HepG2 (cell line): Measurements from ENCODE around the gene KLHL30. TPM values are rescaled to one million over a fixed set of nuclear protein-coding genes. Genes with fewer than 3 reads are reported as not detected.

Source experiments
- ERF ChIP-seq: IDR thresholded peaks from 2 replicates; pipeline ENCODE4 v1.6.1; 2018; ENCODE audit warnings: missing biosample characterization, missing genetic modification reagents
- FOXK1 ChIP-seq: sonication (generic); formaldehyde crosslinking; IDR thresholded peaks from 2 replicates; pipeline ENCODE4 v1.4.0; 2020; ENCODE audit warnings: low read depth, missing genetic modification reagents, borderline replicate concordance
- HDAC1 ChIP-seq: sonication (generic); formaldehyde crosslinking; IDR thresholded peaks from 2 replicates; pipeline ENCODE4 v1.5.1; 2020; ENCODE audit warnings: mild to moderate bottlenecking, missing genetic modification reagents
- HINFP ChIP-seq: sonication (generic); formaldehyde crosslinking; IDR thresholded peaks from 2 replicates; pipeline ENCODE4 v1.4.0; 2020; ENCODE audit warnings: low read depth, mild to moderate bottlenecking, missing genetic modification reagents
- HNF4A ChIP-seq: sonication (generic); formaldehyde crosslinking; IDR thresholded peaks from 2 replicates; pipeline ENCODE4 v1.4.0; 2020; ENCODE audit warnings: missing genetic modification reagents
- JARID2 ChIP-seq: sonication (generic); formaldehyde crosslinking; IDR thresholded peaks from 2 replicates; pipeline ENCODE4 v1.8.1; 2023; ENCODE audit warnings: missing genetic modification reagents, inconsistent platforms; ENCODE audit not compliant: insufficient replicate concordance
- KAT7 ChIP-seq: IDR thresholded peaks from 2 replicates; pipeline ENCODE4 v1.6.1; 2018; ENCODE audit warnings: borderline replicate concordance, missing compliant biosample characterization
- MEF2D ChIP-seq: sonication (generic); formaldehyde crosslinking; IDR thresholded peaks from 2 replicates; pipeline ENCODE4 v1.5.1; 2020; ENCODE audit warnings: mild to moderate bottlenecking, missing genetic modification reagents
- NR2F6 ChIP-seq, 2 experiments: IDR thresholded peaks; 2 replicates each; pipeline ENCODE4 v1.6.1; 2016; ENCODE audit warnings: antibody characterized with exemption in 1 of 2, mild to moderate bottlenecking in 1 of 2
- RARA ChIP-seq: IDR thresholded peaks from 2 replicates; pipeline ENCODE4 v1.6.1; 2016; ENCODE audit warnings: missing genetic modification reagents, missing compliant biosample characterization
- TRIM24 ChIP-seq: sonication (generic); formaldehyde crosslinking; IDR thresholded peaks from 2 replicates; pipeline ENCODE4 v1.8.0; 2022; ENCODE audit warnings: mild to moderate bottlenecking, missing genetic modification reagents
- ZBTB3 ChIP-seq: sonication (generic); formaldehyde crosslinking; IDR thresholded peaks from 2 replicates; pipeline ENCODE4 v1.4.0; 2020; ENCODE audit warnings: low read depth, mild to moderate bottlenecking, moderate library complexity, missing genetic modification reagents, borderline replicate concordance
- ZBTB7B ChIP-seq: sonication (generic); formaldehyde crosslinking; IDR thresholded peaks from 2 replicates; pipeline ENCODE4 v1.4.0; 2020; ENCODE audit warnings: missing genetic modification reagents
- ZBTB8A ChIP-seq: sonication (generic); formaldehyde crosslinking; IDR thresholded peaks from 2 replicates; pipeline ENCODE4 v1.4.0; 2020; ENCODE audit warnings: mild to moderate bottlenecking, low read depth, missing genetic modification reagents, borderline replicate concordance
- ZNF207 ChIP-seq: fragments of 450-650 bp; IDR thresholded peaks from 2 replicates; pipeline ENCODE4 v1.6.1; 2016; ENCODE audit warnings: antibody characterized with exemption, borderline replicate concordance
- ZNF235 ChIP-seq: sonication (generic); formaldehyde crosslinking; IDR thresholded peaks from 2 replicates; pipeline ENCODE4 v1.8.1; 2023; ENCODE audit warnings: mild to moderate bottlenecking, missing genetic modification reagents, borderline replicate concordance
- ZNF3 ChIP-seq: IDR thresholded peaks from 2 replicates; pipeline ENCODE4 v1.7.0; 2017; ENCODE audit warnings: inconsistent platforms
- ZNF326 ChIP-seq: sonication (generic); formaldehyde crosslinking; IDR thresholded peaks from 2 replicates; pipeline ENCODE4 v1.4.0; 2020; ENCODE audit warnings: missing genetic modification reagents, borderline replicate concordance
- ZNF709 ChIP-seq: sonication (generic); formaldehyde crosslinking; IDR thresholded peaks from 2 replicates; pipeline ENCODE4 v1.5.0; 2020; ENCODE audit warnings: mild to moderate bottlenecking, missing genetic modification reagents
- polyA plus RNA-seq, 8 experiments: library from polyadenylated mRNA; depleted of rRNA in 3 of 8; stranded (reverse) in 7 of 8; unstranded in 1 of 8; fragments of >200 nt; fragmentation: Illumina TruSeq in 4 of 8; extraction: Trizol in 4 of 8; gene quantifications; 2 replicates each; pipeline versions ENCODE4 v1.2.1 to v1.2.3, GENCODE V29; 2011 to 2016; ENCODE audit warnings: low read depth in 4 of 8, missing spikeins in 1 of 8, mixed read lengths in 1 of 8; ENCODE audit not compliant: insufficient read depth in 1 of 8
- total RNA-seq, 5 experiments: library from RNA; depleted of rRNA; stranded (reverse); fragments of >200 nt; fragmentation: Illumina TruSeq; extraction: Trizol; gene quantifications; 2 replicates each; pipeline ENCODE4 v1.2.3, GENCODE V29; 2016; ENCODE audit warnings: low read depth in 1 of 5
- TF ChIP-seq, protein P1 (sequence below): IDR thresholded peaks from 2 replicates; pipeline ENCODE4 v1.6.1; 2016
- TF ChIP-seq, protein P2 (sequence below): sonication (generic); formaldehyde crosslinking; conservative IDR thresholded peaks from 2 replicates; pipeline ENCODE4 v1.4.0; 2020; ENCODE audit warnings: missing genetic modification reagents

The KLHL30 gene
- total and polyA plus RNA-seq, 2 of the 13 experiments (the other 11 are each of a cell fraction or from before 2014, with no cell fraction given): 0.05 TPM; not detected in 1

DNA sequence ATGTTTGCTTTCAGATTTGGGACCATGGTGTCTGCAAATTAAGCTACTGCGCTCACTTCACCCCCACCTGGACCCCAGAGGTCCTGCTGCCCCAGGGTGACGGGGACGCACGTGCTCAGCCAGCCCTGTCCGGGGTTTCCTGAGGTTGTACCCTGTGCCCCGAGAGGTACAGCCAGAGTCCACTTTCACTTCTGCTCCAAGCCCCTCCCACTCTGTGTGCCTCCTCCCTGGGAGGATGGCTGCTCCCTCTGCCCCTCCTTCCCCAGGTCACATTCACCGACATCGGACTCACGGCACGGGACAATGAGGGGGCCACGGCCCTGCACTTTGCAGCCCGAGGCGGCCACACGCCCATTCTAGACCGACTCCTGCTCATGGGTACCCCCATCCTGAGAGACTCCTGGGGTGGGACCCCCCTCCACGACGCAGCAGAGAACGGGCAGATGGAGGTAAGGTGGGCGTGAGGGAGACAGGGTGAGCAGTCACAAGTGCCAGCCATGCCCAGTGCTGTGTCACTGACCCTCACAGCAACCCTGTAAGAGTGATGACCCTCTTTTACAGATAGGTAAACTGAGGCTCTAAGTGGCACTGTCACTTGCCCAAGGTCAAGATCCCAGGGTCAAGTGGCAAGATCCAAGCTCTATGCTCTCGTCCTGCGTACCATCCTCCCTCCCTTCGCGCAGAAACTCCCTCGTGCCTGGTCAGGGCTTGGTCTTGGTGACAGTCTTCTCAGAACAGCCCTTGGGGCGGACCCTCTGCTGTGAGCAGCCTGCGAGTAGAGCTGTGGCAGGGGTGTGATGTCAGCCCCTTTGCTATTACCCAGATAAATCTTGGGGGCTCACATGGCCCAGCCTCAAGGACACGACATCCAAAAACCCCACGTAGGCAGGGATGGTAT is 30.7 kb upstream of the KLHL30 start (continued):
- TF ChIP-seq RARA (CRISPR knock-in tag): peak; percentile 64
- no peak for TF ChIP-seq JARID2 (CRISPR knock-in tag)
- TF ChIP-seq ZNF326 (CRISPR knock-in tag): no peak
- no peak; the same call in 1 of the 2 replicates for TF ChIP-seq HDAC1 (CRISPR knock-in tag)
- no peak for TF ChIP-seq ZNF3
- TF ChIP-seq, protein P1, sequence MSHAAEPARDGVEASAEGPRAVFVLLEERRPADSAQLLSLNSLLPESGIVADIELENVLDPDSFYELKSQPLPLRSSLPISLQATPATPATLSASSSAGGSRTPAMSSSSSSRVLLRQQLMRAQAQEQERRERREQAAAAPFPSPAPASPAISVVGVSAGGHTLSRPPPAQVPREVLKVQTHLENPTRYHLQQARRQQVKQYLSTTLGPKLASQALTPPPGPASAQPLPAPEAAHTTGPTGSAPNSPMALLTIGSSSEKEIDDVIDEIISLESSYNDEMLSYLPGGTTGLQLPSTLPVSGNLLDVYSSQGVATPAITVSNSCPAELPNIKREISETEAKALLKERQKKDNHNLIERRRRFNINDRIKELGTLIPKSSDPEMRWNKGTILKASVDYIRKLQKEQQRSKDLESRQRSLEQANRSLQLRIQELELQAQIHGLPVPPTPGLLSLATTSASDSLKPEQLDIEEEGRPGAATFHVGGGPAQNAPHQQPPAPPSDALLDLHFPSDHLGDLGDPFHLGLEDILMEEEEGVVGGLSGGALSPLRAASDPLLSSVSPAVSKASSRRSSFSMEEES (CRISPR knock-in tag): peak; percentile 62; the same call in 1 of the 2 replicates
- no peak for TF ChIP-seq KAT7 (CRISPR knock-in tag)
- TF ChIP-seq NR2F6 (IDR thresholded peaks at IDR 0.05): 0 out of 2 replicates have a peak, but pooled peaks have one; percentile 11
- TF ChIP-seq NR2F6 (CRISPR knock-in tag; IDR thresholded peaks at IDR 0.05): peak; percentile 65
- TF ChIP-seq ZNF709 (CRISPR knock-in tag): no peak
- TF ChIP-seq MEF2D (CRISPR knock-in tag): peak; percentile 45; the same call in 1 of the 2 replicates
- TF ChIP-seq HNF4A: peak; percentile 77
- TF ChIP-seq ZBTB3 (CRISPR knock-in tag): no peak
- TF ChIP-seq ZBTB8A (CRISPR knock-in tag): no peak
- TF ChIP-seq FOXK1 (CRISPR knock-in tag): 0 out of 2 replicates have a peak, but pooled peaks have one; percentile 31
- TF ChIP-seq ZNF235 (CRISPR knock-in tag): no peak
- TF ChIP-seq, protein P2, sequence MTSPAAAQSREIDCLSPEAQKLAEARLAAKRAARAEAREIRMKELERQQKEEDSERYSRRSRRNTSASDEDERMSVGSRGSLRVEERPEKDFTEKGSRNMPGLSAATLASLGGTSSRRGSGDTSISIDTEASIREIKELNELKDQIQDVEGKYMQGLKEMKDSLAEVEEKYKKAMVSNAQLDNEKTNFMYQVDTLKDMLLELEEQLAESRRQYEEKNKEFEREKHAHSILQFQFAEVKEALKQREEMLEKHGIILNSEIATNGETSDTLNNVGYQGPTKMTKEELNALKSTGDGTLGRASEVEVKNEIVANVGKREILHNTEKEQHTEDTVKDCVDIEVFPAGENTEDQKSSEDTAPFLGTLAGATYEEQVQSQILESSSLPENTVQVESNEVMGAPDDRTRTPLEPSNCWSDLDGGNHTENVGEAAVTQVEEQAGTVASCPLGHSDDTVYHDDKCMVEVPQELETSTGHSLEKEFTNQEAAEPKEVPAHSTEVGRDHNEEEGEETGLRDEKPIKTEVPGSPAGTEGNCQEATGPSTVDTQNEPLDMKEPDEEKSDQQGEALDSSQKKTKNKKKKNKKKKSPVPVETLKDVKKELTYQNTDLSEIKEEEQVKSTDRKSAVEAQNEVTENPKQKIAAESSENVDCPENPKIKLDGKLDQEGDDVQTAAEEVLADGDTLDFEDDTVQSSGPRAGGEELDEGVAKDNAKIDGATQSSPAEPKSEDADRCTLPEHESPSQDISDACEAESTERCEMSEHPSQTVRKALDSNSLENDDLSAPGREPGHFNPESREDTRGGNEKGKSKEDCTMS (CRISPR knock-in tag): no peak
- TF ChIP-seq ERF (CRISPR knock-in tag): peak; percentile 84
- TF ChIP-seq TRIM24 (CRISPR knock-in tag): no peak
- TF ChIP-seq ZBTB7B (CRISPR knock-in tag): peak; percentile 88
- no peak for TF ChIP-seq ZNF207
- no peak for TF ChIP-seq HINFP
